Karpas-422 (cell line): Measurements from ENCODE around the gene HS3ST1. TPM values are rescaled to one million over a fixed set of nuclear protein-coding genes. Genes with fewer than 3 reads are reported as not detected.

Experiments
- DNase-seq: peaks from one replicate; pipeline ENCODE4 v3.0.0-alpha.2; 2015
- H2AFZ ChIP-seq: fragments of 200-600 bp; sonication (generic); 2 replicates; pipeline ENCODE4 v1.6.1; 2014; ENCODE audit warnings: antibody characterized with exemption, low read length, mixed read lengths
- H3K27ac ChIP-seq: fragments of 200-600 bp; sonication (generic); 2 replicates; pipeline ENCODE4 v1.5.1; 2014; ENCODE audit warnings: mild to moderate bottlenecking, low read length, moderate library complexity
- H3K27me3 ChIP-seq: fragments of 200-600 bp; sonication (generic); 2 replicates; pipeline ENCODE4 v1.6.1; 2014; ENCODE audit warnings: low read length, mixed read lengths
- H3K36me3 ChIP-seq: fragments of 200-600 bp; sonication (generic); 2 replicates; pipeline ENCODE4 v1.6.1; 2014; ENCODE audit warnings: low read length, mixed read lengths; ENCODE audit not compliant: insufficient read depth
- H3K4me1 ChIP-seq: fragments of 200-600 bp; sonication (generic); 2 replicates; pipeline ENCODE4 v1.6.1; 2014; ENCODE audit warnings: mild to moderate bottlenecking, low read length, mixed read lengths
- H3K4me2 ChIP-seq: fragments of 200-600 bp; sonication (generic); 2 replicates; pipeline ENCODE4 v1.6.1; 2014; ENCODE audit warnings: low read length, low read depth, mild to moderate bottlenecking; ENCODE audit not compliant: poor library complexity, severe bottlenecking
- H3K4me3 ChIP-seq: fragments of 200-600 bp; sonication (generic); 2 replicates; pipeline ENCODE4 v1.5.1; 2014; ENCODE audit warnings: mild to moderate bottlenecking, antibody characterized with exemption, low read length, mixed read lengths
- H3K79me2 ChIP-seq: fragments of 200-600 bp; sonication (generic); 2 replicates; pipeline ENCODE4 v1.6.1; 2014; ENCODE audit warnings: mild to moderate bottlenecking, low read length, mixed read lengths
- H3K9ac ChIP-seq: fragments of 200-600 bp; sonication (generic); 2 replicates; pipeline ENCODE4 v1.6.0; 2014; ENCODE audit warnings: low read length
- H3K9me2 ChIP-seq: fragments of 200-600 bp; sonication (generic), shearing (Covaris generic); replicated peaks from 2 replicates; pipeline ENCODE4 v1.6.0; 2014; ENCODE audit warnings: mild to moderate bottlenecking, low read length, moderate library complexity; ENCODE audit not compliant: insufficient read depth
- H3K9me3 ChIP-seq: fragments of 300-700, 200-600 bp; sonication (generic); 2 replicates; pipeline ENCODE4 v1.6.1; 2014; ENCODE audit warnings: low read length, mixed read lengths
- H4K20me1 ChIP-seq: fragments of 200-600 bp; sonication (generic); 2 replicates; pipeline ENCODE4 v1.6.1; 2014; ENCODE audit warnings: mild to moderate bottlenecking, antibody characterized with exemption, low read length, low read depth; ENCODE audit not compliant: insufficient read depth
- total RNA-seq: library from RNA; depleted of rRNA; stranded (reverse); fragments of >200 nt; shearing (Covaris generic); gene quantifications from 2 replicates; pipeline ENCODE4 v1.2.3, GENCODE V29; 2014; ENCODE audit warnings: low replicate concordance

Gene HS3ST1
- total RNA-seq, 1 experiment from 2014 or later, result not detected

GRCh38 chr4:11408233-11408967 is 20.3 kb downstream of the HS3ST1 start:
- Histone ChIP-seq H2AFZ (no peak overlapping the region), H4K20me1 (no peaks in the 10 kb centered on the region), H3K9me3 (peaks cover 10% of the 10 kb centered on the region; the same call in 1 of the 2 replicates), H3K27ac (no peak overlapping the region), H3K4me3 (no peak overlapping the region), H3K79me2 (no peaks in the 10 kb centered on the region), H3K9me2 (no peaks in the 10 kb centered on the region), H3K9ac (no peak overlapping the region), H3K4me1 (no peaks in the 10 kb centered on the region), H3K4me2 (no peak overlapping the region), H3K27me3 (no peaks in the 10 kb centered on the region), H3K36me3 (no peaks in the 10 kb centered on the region)
- DNase-seq, result no peak

GRCh38 chr4:11407551-11407950 is 21.1 kb downstream of the HS3ST1 start:
- Histone ChIP-seq H2AFZ (no peak overlapping the region), H3K27ac (no peak overlapping the region), H3K9me3 (peaks cover 10% of the 10 kb centered on the region; the same call in 1 of the 2 replicates), H3K9me2 (no peaks in the 10 kb centered on the region), H3K36me3 (no peaks in the 10 kb centered on the region), H3K4me3 (no peak overlapping the region), H3K9ac (no peak overlapping the region), H3K79me2 (no peaks in the 10 kb centered on the region), H3K4me1 (no peaks in the 10 kb centered on the region), H4K20me1 (no peaks in the 10 kb centered on the region), H3K27me3 (no peaks in the 10 kb centered on the region), H3K4me2 (no peak overlapping the region)
- no peak for DNase-seq

- H3K79me2 ChIP-seq, result no peaks in the 10 kb centered on the region
These were observed 24.3 kb downstream of the HS3ST1 start for GRCh38 chr4:11404431-11404830.

GRCh38 chr4:11402192-11402591 is 26.5 kb downstream of the HS3ST1 start:
- H3K9me3 ChIP-seq, result peaks cover 26% of the 10 kb centered on the region
- DNase-seq, result no peak
- H3K79me2 ChIP-seq, result no peaks in the 10 kb centered on the region
- H3K4me2 ChIP-seq, result no peak overlapping the region
- H3K9me2 ChIP-seq, result no peaks in the 10 kb centered on the region
- H3K36me3 ChIP-seq, result no peaks in the 10 kb centered on the region
- no peak overlapping the region for H3K27ac ChIP-seq
- no peak overlapping the region for H2AFZ ChIP-seq
- no peaks in the 10 kb centered on the region for H3K4me1 ChIP-seq
- no peaks in the 10 kb centered on the region for H3K27me3 ChIP-seq
- no peak overlapping the region for H3K4me3 ChIP-seq
- no peaks in the 10 kb centered on the region for H4K20me1 ChIP-seq
- no peak overlapping the region for H3K9ac ChIP-seq

More at GRCh38 chr4:11404431-11404830, 24.3 kb downstream of the HS3ST1 start:
- no peak overlapping the region for H3K27ac ChIP-seq
- no peaks in the 10 kb centered on the region for H3K36me3 ChIP-seq
- H3K9ac ChIP-seq, result no peak overlapping the region
- H3K27me3 ChIP-seq, result no peaks in the 10 kb centered on the region
- H4K20me1 ChIP-seq, result no peaks in the 10 kb centered on the region
- no peak overlapping the region for H3K4me2 ChIP-seq
- no peak overlapping the region for H2AFZ ChIP-seq
- no peak overlapping the region for H3K4me3 ChIP-seq
- no peak for DNase-seq
- H3K9me3 ChIP-seq, result peaks cover 16% of the 10 kb centered on the region; the same call in 1 of the 2 replicates
- no peaks in the 10 kb centered on the region for H3K9me2 ChIP-seq
- no peaks in the 10 kb centered on the region for H3K4me1 ChIP-seq

- H3K9ac ChIP-seq, result no peak overlapping the region
- no peaks in the 10 kb centered on the region for H3K9me2 ChIP-seq
- H3K79me2 ChIP-seq, result no peaks in the 10 kb centered on the region
- H3K4me1 ChIP-seq, result no peaks in the 10 kb centered on the region
- H3K27ac ChIP-seq, result no peak overlapping the region
- H3K4me3 ChIP-seq, result no peak overlapping the region
- H4K20me1 ChIP-seq, result no peaks in the 10 kb centered on the region
- DNase-seq, result no peak
- no peaks in the 10 kb centered on the region for H3K27me3 ChIP-seq
- no peak overlapping the region for H3K4me2 ChIP-seq
- no peak overlapping the region for H2AFZ ChIP-seq
- H3K36me3 ChIP-seq, result no peaks in the 10 kb centered on the region
- peaks cover 20% of the 10 kb centered on the region for H3K9me3 ChIP-seq
These were observed 29.2 kb downstream of the HS3ST1 start for GRCh38 chr4:11399461-11399971.

- DNase-seq, result no peak
- Histone ChIP-seq H3K9me3 (peaks cover 20% of the 10 kb centered on the region), H3K4me3 (no peak overlapping the region), H3K27ac (no peak overlapping the region), H3K36me3 (no peaks in the 10 kb centered on the region), H3K4me1 (no peaks in the 10 kb centered on the region), H3K79me2 (no peaks in the 10 kb centered on the region), H3K27me3 (no peaks in the 10 kb centered on the region), H4K20me1 (no peaks in the 10 kb centered on the region), H3K9me2 (no peaks in the 10 kb centered on the region), H2AFZ (no peak overlapping the region), H3K9ac (no peak overlapping the region), H3K4me2 (no peak overlapping the region)
These were observed 30.7 kb downstream of the HS3ST1 start for GRCh38 chr4:11397819-11398610.

- no peak for DNase-seq
- Histone ChIP-seq H3K9me3 (peaks cover 20% of the 10 kb centered on the region), H3K9ac (no peak overlapping the region), H3K27ac (no peak overlapping the region), H3K27me3 (no peaks in the 10 kb centered on the region), H3K36me3 (no peaks in the 10 kb centered on the region), H2AFZ (no peak overlapping the region), H3K4me1 (no peaks in the 10 kb centered on the region), H3K79me2 (no peaks in the 10 kb centered on the region), H4K20me1 (no peaks in the 10 kb centered on the region), H3K9me2 (no peaks in the 10 kb centered on the region), H3K4me3 (no peak overlapping the region), H3K4me2 (no peak overlapping the region)
These were observed 31.5 kb downstream of the HS3ST1 start for GRCh38 chr4:11397146-11397545.

- H3K4me3 ChIP-seq, result no peak overlapping the region
- H3K9ac ChIP-seq, result no peak overlapping the region
- no peaks in the 10 kb centered on the region for H3K79me2 ChIP-seq
- H3K36me3 ChIP-seq, result no peaks in the 10 kb centered on the region
- DNase-seq, result no peak
- no peaks in the 10 kb centered on the region for H3K4me1 ChIP-seq
- H2AFZ ChIP-seq, result no peak overlapping the region
- H3K27me3 ChIP-seq, result no peaks in the 10 kb centered on the region
- H3K9me3 ChIP-seq, result peaks cover 7% of the 10 kb centered on the region
- H4K20me1 ChIP-seq, result no peaks in the 10 kb centered on the region
- no peak overlapping the region for H3K4me2 ChIP-seq
- no peak overlapping the region for H3K27ac ChIP-seq
- no peaks in the 10 kb centered on the region for H3K9me2 ChIP-seq
These were observed 35.1 kb downstream of the HS3ST1 start for GRCh38 chr4:11393551-11393950.
